Measurements from ENCODE around the gene JPT1. TPM values are rescaled to one million over a fixed set of nuclear protein-coding genes. Genes with fewer than 3 reads are reported as not detected.
"Not testable (repeated sequence)": the region's sequence is repeated elsewhere in the genome, so short reads cannot be mapped to it uniquely, and the experiment has no call there.

Gene JPT1
- total RNA-seq, 1 donor from 2014 or later = 642 TPM

GRCh38 chr17:75159196-75160031, 5.1 kb upstream of the JPT1 start:
- Mint-ChIP-seq H3K27me3 (ENCODE audit: unreplicated experiment) (peaks cover 7% of the 10 kb centered on the region), H3K36me3 (ENCODE audit: unreplicated experiment) (no peaks in the 10 kb centered on the region), H3K4me3 (ENCODE audit: unreplicated experiment) (no peak overlapping the region), H3K27ac (ENCODE audit: unreplicated experiment) (no peak overlapping the region), H3K9me3 (ENCODE audit: unreplicated experiment) (peaks cover 7% of the 10 kb centered on the region), H3K4me1 (ENCODE audit: low read depth, unreplicated experiment) (peaks cover 3% of the 10 kb centered on the region)
- no peak for DNase-seq
- no peak for TF ChIP-seq CTCF (IDR thresholded peaks at IDR 0.05; ENCODE audit: partially characterized antibody, unreplicated experiment)

- Mint-ChIP-seq H3K27me3 (ENCODE audit: unreplicated experiment) (peaks cover 13% of the 10 kb centered on the region), H3K9me3 (ENCODE audit: unreplicated experiment) (peaks cover 13% of the 10 kb centered on the region)
- not testable (repeated sequence) for H3K4me1 Mint-ChIP-seq (ENCODE audit: low read depth, unreplicated experiment); H3K27ac Mint-ChIP-seq (ENCODE audit: unreplicated experiment); H3K4me3 Mint-ChIP-seq (ENCODE audit: unreplicated experiment); H3K36me3 Mint-ChIP-seq (ENCODE audit: unreplicated experiment); DNase-seq
Measured at GRCh38 chr17:75158480-75158879, 4.2 kb upstream of the JPT1 start.

GRCh38 chr17:75155191-75155601, 884 bp upstream of the JPT1 start:
- Mint-ChIP-seq H3K4me1 (ENCODE audit: low read depth, unreplicated experiment) (peaks cover 3% of the 10 kb centered on the region), H3K27ac (ENCODE audit: unreplicated experiment) (peak overlapping the region; percentile 38), H3K27me3 (ENCODE audit: unreplicated experiment) (peaks cover 23% of the 10 kb centered on the region), H3K9me3 (ENCODE audit: unreplicated experiment) (peaks cover 22% of the 10 kb centered on the region), H3K4me3 (ENCODE audit: unreplicated experiment) (peak overlapping the region; percentile 87), H3K36me3 (ENCODE audit: unreplicated experiment) (peaks cover 10% of the 10 kb centered on the region)
- no peak for TF ChIP-seq CTCF (IDR thresholded peaks at IDR 0.05; ENCODE audit: partially characterized antibody, unreplicated experiment)
- DNase-seq = no peak

GRCh38 chr17:75153780-75154194, 525 bp downstream of the JPT1 start:
- TF ChIP-seq CTCF (IDR thresholded peaks at IDR 0.05; ENCODE audit: partially characterized antibody, unreplicated experiment) = no peak
- Mint-ChIP-seq H3K4me1 (ENCODE audit: low read depth, unreplicated experiment) (peaks cover 8% of the 10 kb centered on the region), H3K27ac (ENCODE audit: unreplicated experiment) (peak overlapping the region; percentile 99), H3K4me3 (ENCODE audit: unreplicated experiment) (peak overlapping the region; percentile 99), H3K36me3 (ENCODE audit: unreplicated experiment) (peaks cover 10% of the 10 kb centered on the region), H3K27me3 (ENCODE audit: unreplicated experiment) (peaks cover 25% of the 10 kb centered on the region), H3K9me3 (ENCODE audit: unreplicated experiment) (peaks cover 24% of the 10 kb centered on the region)
- peak; percentile 54 for DNase-seq

GRCh38 chr17:75152922-75153779, 1.2 kb downstream of the JPT1 start:
- Mint-ChIP-seq H3K9me3 (ENCODE audit: unreplicated experiment) (peaks cover 25% of the 10 kb centered on the region), H3K27ac (ENCODE audit: unreplicated experiment) (peak overlapping the region; percentile 99), H3K4me1 (ENCODE audit: low read depth, unreplicated experiment) (peaks cover 11% of the 10 kb centered on the region), H3K27me3 (ENCODE audit: unreplicated experiment) (peaks cover 25% of the 10 kb centered on the region), H3K36me3 (ENCODE audit: unreplicated experiment) (peaks cover 10% of the 10 kb centered on the region), H3K4me3 (ENCODE audit: unreplicated experiment) (peak overlapping the region; percentile 99)
- TF ChIP-seq CTCF (IDR thresholded peaks at IDR 0.05; ENCODE audit: partially characterized antibody, unreplicated experiment) = no peak
- DNase-seq = peak; percentile 50
